Esophagus muscularis mucosa (tissue), 4 donors: ENCODE data around the gene RCOR1. TPM values are rescaled to one million over a fixed set of nuclear protein-coding genes. Genes with fewer than 3 reads are reported as not detected.

Source experiments
- DNase-seq: peaks from one replicate; pipeline ENCODE4 v3.0.0-alpha.2; 2017; ENCODE audit errors: extremely low spot score
- H3K27ac ChIP-seq, 4 donors: fragments of 200-600 bp; sonication (generic); replicated peaks in 1 of 4; 1 replicate in 3 of 4; 2 replicates in 1 of 4; pipeline ENCODE4 v1.5.1; 2016 to 2019; ENCODE audit warnings: mild to moderate bottlenecking in 1 of 4
- H3K27me3 ChIP-seq, 4 donors: fragments of 200-600 bp; sonication (generic); one replicate each; pipeline versions ENCODE4 v1.5.1 to v1.6.0; 2016 to 2019
- H3K36me3 ChIP-seq, 4 donors: fragments of 200-600 bp; sonication (generic); one replicate each; pipeline ENCODE4 v1.5.1; 2016 to 2019
- H3K4me1 ChIP-seq, 4 donors: fragments of 200-600 bp; sonication (generic); one replicate each; pipeline ENCODE4 v1.5.1; 2016 to 2019
- H3K4me3 ChIP-seq, 4 donors: fragments of 200-600 bp; sonication (generic); 1 replicate in 2 of 4; 2 replicates in 2 of 4; pipeline ENCODE4 v1.5.1; 2016 to 2019; ENCODE audit warnings: mild to moderate bottlenecking in 4 of 4, moderate library complexity in 1 of 4
- H3K9me3 ChIP-seq, 4 donors: fragments of 200-600 bp; sonication (generic); 1 replicate in 3 of 4; 2 replicates in 1 of 4; pipeline ENCODE4 v1.5.1; 2016 to 2019
- CTCF ChIP-seq, 3 experiments: fragments of 200-600 bp in 2 of 3; fragments of 450-650 bp in 1 of 3; sonication (generic) in 2 of 3; IDR thresholded peaks; one replicate each; pipeline ENCODE4 v1.5.1; 2017 to 2019; ENCODE audit warnings: antibody characterized with exemption in 3 of 3, mild to moderate bottlenecking in 2 of 3, moderate library complexity in 1 of 3
- EP300 ChIP-seq: sonication (generic); formaldehyde crosslinking; IDR thresholded peaks from one replicate; pipeline ENCODE4 v1.6.1; 2017; ENCODE audit warnings: antibody characterized with exemption
- POLR2A ChIP-seq: fragments of 450-650 bp; IDR thresholded peaks from one replicate; pipeline ENCODE4 v1.6.1; 2017; ENCODE audit warnings: antibody characterized with exemption, moderate library complexity, mild to moderate bottlenecking, low read depth
- POLR2AphosphoS5 ChIP-seq, 2 donors: sonication (generic); formaldehyde crosslinking; IDR thresholded peaks; one replicate each; pipeline ENCODE4 v1.6.1; 2017; ENCODE audit warnings: antibody characterized with exemption in 2 of 2
- WGBS: methylation state at CpG from one replicate; pipeline ENCODE4 v1.1.5; 2018; 5-methylcytosine and 5-hydroxymethylcytosine counted together
- intact Hi-C: fragments of 100-400 bp; cut with DNase I; formaldehyde crosslinking; loops from one replicate; pipeline ENCODE4 v1.15.1; 2023
- total RNA-seq, 4 donors: library from RNA; depleted of rRNA; stranded (reverse); fragments of >200 nt; gene quantifications; one replicate each; pipeline versions ENCODE4 v1.1.0 to v1.2.1, GENCODE V29; 2016

The RCOR1 gene
- total RNA-seq, 4 donors from 2014 or later: 12.9 to 14.8 (median 13.8) TPM

- WGBS: 69% methylated on average over 8 of the region's 8 CpGs
- Histone ChIP-seq H3K27ac (no peak overlapping the region), H3K4me1 (peaks cover 11 to 22% (median 21%) of the 10 kb centered on the region in 4 donors), H3K36me3 (peaks cover 0 to 4% (median 0%) of the 10 kb centered on the region in 4 donors), H3K4me3 (no peak overlapping the region), H3K27me3 (no peaks in the 10 kb centered on the region), H3K9me3 (no peaks in the 10 kb centered on the region)
- DNase-seq: no peak
- TF ChIP-seq POLR2A (no peak), POLR2AphosphoS5 (IDR thresholded peaks at IDR 0.05) (no peak), CTCF (IDR thresholded peaks at IDR 0.05) (no peak), EP300 (no peak)
- intact Hi-C loops: no loop called here
Observed at GRCh38 chr14:102629011-102629444, 36.6 kb downstream of the RCOR1 start.

GRCh38 chr14:102629808-102630350 lies 37.4 kb downstream of the RCOR1 start:
- DNase-seq: no peak
- Histone ChIP-seq H3K27ac (no peak overlapping the region), H3K4me1 (peaks cover 11 to 22% (median 21%) of the 10 kb centered on the region in 4 donors), H3K4me3 (no peak overlapping the region), H3K27me3 (no peaks in the 10 kb centered on the region), H3K36me3 (peaks cover 0 to 4% (median 0%) of the 10 kb centered on the region in 4 donors), H3K9me3 (no peaks in the 10 kb centered on the region)
- intact Hi-C loops: no loop called here
- 62% methylated on average over 2 of the region's 3 CpGs for WGBS
- TF ChIP-seq POLR2AphosphoS5 (IDR thresholded peaks at IDR 0.05) (no peak), EP300 (no peak), CTCF (IDR thresholded peaks at IDR 0.05) (no peak)

- H3K4me3 ChIP-seq: no peak overlapping the region
- intact Hi-C loops: no loop called here
- TF ChIP-seq EP300 (no peak), POLR2A (no peak), POLR2AphosphoS5 (IDR thresholded peaks at IDR 0.05) (no peak), CTCF (IDR thresholded peaks at IDR 0.05) (no peak)
- H3K36me3 ChIP-seq: peaks cover 0 to 4% (median 0%) of the 10 kb centered on the region in 4 donors
- 83% methylated on average over 5 of the region's 5 CpGs for WGBS
- H3K27me3 ChIP-seq: no peaks in the 10 kb centered on the region
- no peak for DNase-seq
- H3K27ac ChIP-seq: no peak overlapping the region
- peaks cover 11 to 22% (median 21%) of the 10 kb centered on the region in 4 donors for H3K4me1 ChIP-seq
- no peaks in the 10 kb centered on the region for H3K9me3 ChIP-seq
Observed at GRCh38 chr14:102630405-102630804, 38.0 kb downstream of the RCOR1 start.

GRCh38 chr14:102630881-102631280 lies 38.4 kb downstream of the RCOR1 start:
- Histone ChIP-seq H3K4me3 (no peak overlapping the region), H3K27me3 (no peaks in the 10 kb centered on the region), H3K27ac (no peak overlapping the region), H3K36me3 (peaks cover 0 to 4% (median 0%) of the 10 kb centered on the region in 4 donors), H3K9me3 (no peaks in the 10 kb centered on the region), H3K4me1 (peaks cover 11 to 22% (median 21%) of the 10 kb centered on the region in 4 donors)
- no peak for DNase-seq
- 80% methylated on average over 8 of the region's 8 CpGs for WGBS
- intact Hi-C loops: no loop called here
- TF ChIP-seq CTCF (IDR thresholded peaks at IDR 0.05): no peak
- no peak for TF ChIP-seq EP300
- TF ChIP-seq POLR2AphosphoS5 (IDR thresholded peaks at IDR 0.05): no peak
- TF ChIP-seq POLR2A: no peak
